BLaER1 (cell line): ENCODE measurements around the gene ARHGAP8.
A peak's percentile ranks its signal among the peaks of the same experiment; 100 is the strongest.

Experiments
- H3K27ac ChIP-seq: shearing (Covaris generic); formaldehyde crosslinking; 2 replicates; pipeline ENCODE4 v1.8.1; 2022
- H3K27me3 ChIP-seq: shearing (Covaris generic); formaldehyde crosslinking; 2 replicates; pipeline ENCODE4 v1.8.1; 2022
- H3K36me3 ChIP-seq: shearing (Covaris generic); formaldehyde crosslinking; 2 replicates; pipeline ENCODE4 v1.8.1; 2022
- H3K4me1 ChIP-seq: shearing (Covaris generic); formaldehyde crosslinking; 2 replicates; pipeline ENCODE4 v1.8.1; 2022
- H3K4me2 ChIP-seq: shearing (Covaris generic); formaldehyde crosslinking; 2 replicates; pipeline ENCODE4 v1.8.1; 2022
- H3K4me3 ChIP-seq: shearing (Covaris generic); formaldehyde crosslinking; 2 replicates; pipeline ENCODE4 v1.8.1; 2022
- H3K9ac ChIP-seq: shearing (Covaris generic); formaldehyde crosslinking; 2 replicates; pipeline ENCODE4 v1.8.1; 2022
- H3K9me3 ChIP-seq: shearing (Covaris generic); formaldehyde crosslinking; 2 replicates; pipeline ENCODE4 v1.8.1; 2022
- H4K20me1 ChIP-seq: shearing (Covaris generic); formaldehyde crosslinking; 2 replicates; pipeline ENCODE4 v1.8.1; 2022
- Cebpa-rat ChIP-seq: shearing (Covaris generic); IDR thresholded peaks from 2 replicates; pipeline ENCODE4 v1.8.1; 2022

The ARHGAP8 gene

DNA sequence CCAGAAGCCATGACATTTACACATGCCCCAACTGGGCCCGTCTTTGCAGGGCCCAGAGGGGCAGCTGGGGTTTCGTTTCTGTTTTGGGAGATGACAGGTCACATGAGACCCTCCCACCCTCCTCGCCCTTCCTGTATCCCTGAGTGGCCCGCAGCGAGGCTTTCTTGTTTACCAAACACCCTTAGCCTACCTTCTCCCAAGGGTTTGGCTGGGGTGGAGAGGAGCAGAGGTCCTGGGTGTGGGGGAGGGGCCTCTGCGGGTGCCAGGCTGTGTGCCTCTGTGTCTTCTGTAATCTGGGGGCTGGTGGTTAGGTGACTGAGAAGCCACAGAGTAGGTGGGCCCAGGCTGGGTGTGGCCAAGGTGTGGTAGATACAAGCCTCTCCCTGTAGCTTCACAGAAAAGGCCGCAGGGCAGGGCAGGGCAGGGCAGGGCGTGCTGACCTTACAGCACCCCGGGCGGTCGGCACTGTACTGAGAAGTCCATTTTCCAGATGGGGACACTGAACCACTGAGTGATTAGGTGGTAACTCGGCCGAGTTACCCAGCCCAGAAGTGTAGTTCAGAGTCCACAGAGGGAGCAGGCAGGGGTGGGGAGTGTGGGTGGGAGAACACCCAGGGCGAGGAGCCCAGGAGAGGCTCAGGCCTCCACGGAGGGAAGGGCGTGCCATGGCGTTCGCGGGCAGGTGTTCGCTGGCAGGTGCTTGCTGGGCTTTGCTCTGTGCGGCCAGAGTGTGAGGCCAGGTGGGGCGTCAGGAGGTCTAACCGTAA, 41.7 kb upstream of the ARHGAP8 start:
- peak overlapping the region; percentile 98 for H3K4me2 ChIP-seq
- peak overlapping the region; percentile 52 for H3K4me3 ChIP-seq
- H3K9me3 ChIP-seq = no peaks in the 10 kb centered on the region
- no peaks in the 10 kb centered on the region for H3K27me3 ChIP-seq
- peak overlapping the region; percentile 79 for H3K9ac ChIP-seq
- TF ChIP-seq Cebpa-rat = no peak
- peaks cover 100% of the 10 kb centered on the region for H3K4me1 ChIP-seq
- H3K36me3 ChIP-seq = peaks cover 29% of the 10 kb centered on the region
- peak overlapping the region; percentile 94 for H3K27ac ChIP-seq
- peaks cover 28% of the 10 kb centered on the region for H4K20me1 ChIP-seq

DNA sequence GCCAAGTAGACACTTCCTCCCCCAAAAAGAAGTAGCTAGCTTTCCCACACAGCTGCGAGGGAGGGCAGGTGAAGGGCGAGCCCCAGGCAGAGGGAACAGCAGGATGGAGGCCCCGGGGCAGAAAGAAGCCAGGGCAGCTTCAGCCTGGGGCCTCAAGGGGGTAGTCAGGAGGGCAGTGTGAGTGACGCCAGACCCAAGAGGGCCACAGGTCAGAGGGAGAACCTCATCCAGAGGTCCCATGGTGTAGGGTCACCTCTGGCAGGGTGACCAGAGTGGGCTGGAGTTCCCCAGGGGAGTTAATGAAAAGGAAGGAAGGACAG, 41.2 kb upstream of the ARHGAP8 start:
- Histone ChIP-seq H3K9me3 (no peaks in the 10 kb centered on the region), H3K4me2 (peak overlapping the region; percentile 98), H3K36me3 (peaks cover 30% of the 10 kb centered on the region), H4K20me1 (peaks cover 23% of the 10 kb centered on the region), H3K4me1 (peaks cover 100% of the 10 kb centered on the region), H3K9ac (peak overlapping the region; percentile 79), H3K27ac (peak overlapping the region; percentile 94), H3K4me3 (peak overlapping the region; percentile 52), H3K27me3 (no peaks in the 10 kb centered on the region)
- no peak for TF ChIP-seq Cebpa-rat

GRCh38 chr22:44711690-44712555, 40.5 kb upstream of the ARHGAP8 start:
- peaks cover 100% of the 10 kb centered on the region for H3K4me1 ChIP-seq
- no peaks in the 10 kb centered on the region for H3K9me3 ChIP-seq
- peak overlapping the region; percentile 52 for H3K4me3 ChIP-seq
- peaks cover 15% of the 10 kb centered on the region for H4K20me1 ChIP-seq
- peaks cover 30% of the 10 kb centered on the region for H3K36me3 ChIP-seq
- no peaks in the 10 kb centered on the region for H3K27me3 ChIP-seq
- H3K27ac ChIP-seq = peak overlapping the region; percentile 94
- no peak for TF ChIP-seq Cebpa-rat
- H3K9ac ChIP-seq = peak overlapping the region; percentile 79
- peak overlapping the region; percentile 98 for H3K4me2 ChIP-seq

GRCh38 chr22:44712962-44713361, 39.4 kb upstream of the ARHGAP8 start:
- Histone ChIP-seq H3K4me1 (peaks cover 100% of the 10 kb centered on the region), H3K36me3 (peaks cover 31% of the 10 kb centered on the region), H3K27ac (peak overlapping the region; percentile 94), H3K9ac (peak overlapping the region; percentile 79), H4K20me1 (peaks cover 5% of the 10 kb centered on the region; the same call in 1 of the 2 replicates), H3K9me3 (no peaks in the 10 kb centered on the region), H3K4me2 (peak overlapping the region; percentile 98), H3K27me3 (no peaks in the 10 kb centered on the region), H3K4me3 (peak overlapping the region; percentile 32; the same call in 1 of the 2 replicates)
- TF ChIP-seq Cebpa-rat = no peak

DNA sequence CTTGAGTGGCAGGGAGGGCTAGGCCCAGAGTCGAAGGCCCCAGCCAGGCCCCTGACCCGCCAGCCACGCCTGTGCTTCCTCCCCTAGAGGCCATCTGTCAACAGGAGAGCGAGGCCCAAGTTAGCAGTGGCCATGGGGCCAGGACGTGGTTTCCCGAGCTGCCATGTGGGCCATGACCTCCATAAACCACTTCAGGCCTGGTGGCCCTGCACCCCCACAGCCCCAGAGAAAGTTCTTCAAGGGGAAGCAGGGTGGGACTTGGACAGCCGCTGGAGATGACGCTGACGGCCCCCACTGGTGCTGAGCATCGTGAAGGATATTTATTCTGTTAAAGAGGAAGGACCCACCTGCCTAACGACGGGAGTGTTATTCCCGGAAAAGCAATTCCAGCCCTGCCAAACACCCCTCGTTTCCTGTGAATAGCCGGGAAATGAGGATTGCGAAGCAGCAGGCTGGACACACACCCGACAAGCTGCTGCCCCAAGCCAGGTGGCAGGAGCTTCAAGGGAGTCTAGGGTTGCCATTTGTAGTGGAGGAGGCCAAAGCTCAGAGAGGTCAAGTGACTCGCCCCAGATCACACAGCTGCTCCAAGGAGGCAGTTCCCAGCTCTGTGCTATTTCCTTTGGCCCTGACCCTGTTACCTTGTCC, 37.5 kb upstream of the ARHGAP8 start:
- H4K20me1 ChIP-seq = peaks cover 23% of the 10 kb centered on the region
- H3K4me2 ChIP-seq = peak overlapping the region; percentile 98
- H3K9ac ChIP-seq = peak overlapping the region; percentile 79
- peak overlapping the region; percentile 94 for H3K27ac ChIP-seq
- H3K4me1 ChIP-seq = peaks cover 100% of the 10 kb centered on the region
- no peaks in the 10 kb centered on the region for H3K27me3 ChIP-seq
- H3K4me3 ChIP-seq = no peak overlapping the region; the same call in 1 of the 2 replicates
- H3K36me3 ChIP-seq = peaks cover 33% of the 10 kb centered on the region
- H3K9me3 ChIP-seq = no peaks in the 10 kb centered on the region
- no peak for TF ChIP-seq Cebpa-rat

DNA sequence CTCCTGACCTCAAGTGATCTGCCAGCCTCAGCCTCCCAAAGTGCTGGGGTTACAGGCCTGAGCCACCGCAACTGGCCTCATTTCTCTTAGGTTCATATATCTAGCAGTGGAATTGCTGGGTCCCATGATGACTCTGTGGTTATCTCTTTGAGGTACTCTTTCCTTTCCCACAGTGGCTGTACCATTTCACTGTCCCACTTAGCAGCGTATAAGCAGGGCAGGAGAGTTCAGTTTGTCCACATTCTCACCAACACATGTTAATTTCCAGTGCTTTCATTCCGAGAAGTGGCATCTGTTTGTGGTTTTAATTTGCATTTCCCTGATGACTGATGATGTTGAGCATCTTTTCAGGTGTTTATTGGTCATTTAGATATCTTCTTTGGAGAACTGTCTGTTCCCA, 34.0 kb upstream of the ARHGAP8 start:
- Histone ChIP-seq H3K36me3 (peaks cover 65% of the 10 kb centered on the region), H3K27me3 (no peaks in the 10 kb centered on the region), H3K9me3 (no peaks in the 10 kb centered on the region), H3K27ac (peak overlapping the region; percentile 4; the same call in 1 of the 2 replicates), H3K4me3 (no peak overlapping the region), H3K4me1 (peaks cover 95% of the 10 kb centered on the region), H3K9ac (no peak overlapping the region), H3K4me2 (peak overlapping the region; percentile 98), H4K20me1 (peaks cover 54% of the 10 kb centered on the region)
- TF ChIP-seq Cebpa-rat = no peak

DNA sequence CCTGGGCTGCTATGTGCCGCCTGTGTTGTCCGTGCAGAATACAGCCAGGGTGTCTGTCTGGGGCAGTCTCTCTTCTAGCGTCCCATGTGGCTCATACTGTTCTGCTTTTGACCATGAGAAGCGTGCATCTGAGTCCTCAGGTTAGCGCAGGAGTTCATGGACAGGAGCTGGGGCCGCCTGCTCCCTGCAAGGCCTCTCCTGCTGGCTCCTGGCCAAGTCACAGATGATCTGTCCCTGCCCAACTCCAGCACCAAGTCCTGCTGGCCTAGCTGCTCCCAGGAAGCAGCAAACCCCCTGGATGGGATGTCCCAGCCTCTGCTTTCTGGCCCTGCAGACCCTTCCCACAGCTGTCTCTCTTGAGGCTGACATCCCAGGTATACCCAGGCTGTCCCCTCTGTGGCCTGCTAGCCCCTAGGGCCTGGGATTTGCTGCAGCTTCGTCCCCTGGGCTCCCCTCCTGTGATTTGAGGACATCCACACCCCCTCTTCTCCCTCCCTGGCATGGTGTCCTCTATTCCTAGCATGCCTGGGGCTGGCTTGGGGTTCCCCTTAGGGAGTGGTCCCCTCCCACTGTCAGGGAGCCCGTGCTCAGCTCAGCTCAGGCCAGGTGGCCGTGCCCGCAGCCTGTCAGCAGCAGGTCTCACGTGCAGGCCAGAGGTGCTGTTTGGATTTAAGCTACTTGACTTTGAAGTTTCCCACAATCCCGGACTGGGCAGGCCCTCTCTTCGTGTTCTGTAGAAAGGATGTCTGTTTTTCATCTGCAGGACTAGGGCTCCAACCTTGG, 32.6 kb upstream of the ARHGAP8 start:
- peaks cover 85% of the 10 kb centered on the region for H3K4me1 ChIP-seq
- H3K4me2 ChIP-seq = peak overlapping the region; percentile 98
- no peaks in the 10 kb centered on the region for H3K9me3 ChIP-seq
- H3K27me3 ChIP-seq = no peaks in the 10 kb centered on the region
- TF ChIP-seq Cebpa-rat = no peak
- no peak overlapping the region; the same call in 1 of the 2 replicates for H3K4me3 ChIP-seq
- peaks cover 66% of the 10 kb centered on the region for H4K20me1 ChIP-seq
- H3K9ac ChIP-seq = peak overlapping the region; percentile 29; the same call in 1 of the 2 replicates
- peak overlapping the region; percentile 39; the same call in 1 of the 2 replicates for H3K27ac ChIP-seq
- peaks cover 73% of the 10 kb centered on the region for H3K36me3 ChIP-seq

GRCh38 chr22:44721213-44721612, 31.2 kb upstream of the ARHGAP8 start:
- no peak for TF ChIP-seq Cebpa-rat
- Histone ChIP-seq H3K36me3 (peaks cover 73% of the 10 kb centered on the region), H3K4me1 (peaks cover 70% of the 10 kb centered on the region), H3K4me3 (no peak overlapping the region), H3K4me2 (peak overlapping the region; percentile 98), H4K20me1 (peaks cover 81% of the 10 kb centered on the region), H3K9ac (no peak overlapping the region), H3K9me3 (no peaks in the 10 kb centered on the region), H3K27ac (peak overlapping the region; percentile 39; the same call in 1 of the 2 replicates), H3K27me3 (no peaks in the 10 kb centered on the region)

GRCh38 chr22:44722611-44723010, 29.8 kb upstream of the ARHGAP8 start:
- Histone ChIP-seq H3K4me3 (no peak overlapping the region), H3K4me1 (peaks cover 68% of the 10 kb centered on the region), H3K9me3 (no peaks in the 10 kb centered on the region), H3K9ac (no peak overlapping the region), H3K4me2 (no peak overlapping the region; the same call in 1 of the 2 replicates), H3K36me3 (peaks cover 79% of the 10 kb centered on the region), H3K27me3 (no peaks in the 10 kb centered on the region), H4K20me1 (peaks cover 95% of the 10 kb centered on the region), H3K27ac (no peak overlapping the region)
- no peak for TF ChIP-seq Cebpa-rat
